Heart left ventricle (tissue), 13 donors: Measurements from ENCODE around the gene DCLK1.

Source experiments
- POLR2A ChIP-seq, 2 donors: fragments of 450-650 bp; IDR thresholded peaks; one replicate each; pipeline ENCODE4 v1.6.1; 2017; ENCODE audit warnings: antibody characterized with exemption in 2 of 2, mild to moderate bottlenecking in 2 of 2, moderate library complexity in 2 of 2
- TF ChIP-seq, protein P1 (sequence below), 12 donors: fragments of 200-600 bp; sonication (generic) in 4 of 12; IDR thresholded peaks; one replicate each; pipeline versions ENCODE4 v1.5.0 to v1.8.0; 2018 to 2022; ENCODE audit warnings: antibody characterized with exemption in 12 of 12, mild to moderate bottlenecking in 5 of 12
- donor health status: ischemic (EF 13 %, LVEDD 7.1; RV severe dilation, severe dysfunction).
- donor health status: DM: no; HTN: yes; CAD: no.
- donor health status: DM: no; HTN: no; CAD: no.
- donor health status: ischemic (EF 25% LVEDD 6.9; RV normal size, moderate dysfunction).
- donor health status: ischemic (EF 25% LVEDD 5.7; RV mildly dilated, moderate dysfunction).
- donor health status: ischemic (EF 35%, LVEDD 5.7; RV mildly dilated, moderate dysfunction).
- donor health status: nonischemic (EF 11% LVEDD 7.7; RV severe dilation, severe dysfunction).
- donor health status: DM: yes; HTN: yes; CAD: no.
- donor health status: PGD.
- donor health status: ischemic (EF 29% LVEDD 5.4; RV normal size, mild dysfunction).
- donor health status: nonischemic (EF 23%, LVEDD 6.1; RV moderate dilation, normal function).

DNA sequence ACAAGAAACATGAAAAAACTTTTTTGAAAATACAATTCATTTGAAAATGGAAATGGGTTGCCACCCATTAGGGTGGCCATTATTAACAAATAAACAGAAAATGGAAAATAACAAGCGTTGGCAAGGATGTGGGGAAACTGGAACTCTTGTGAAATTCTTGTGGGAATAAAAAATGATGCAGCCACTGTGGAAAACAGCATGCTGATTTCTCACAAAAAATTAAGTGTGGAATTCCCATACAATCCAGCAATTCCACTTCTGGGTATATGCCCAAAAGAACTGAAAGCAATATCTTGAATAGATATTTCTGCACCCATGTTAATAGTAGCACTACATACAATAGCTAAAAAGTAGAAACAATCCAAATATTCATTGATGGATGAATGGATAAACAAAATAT lies 165.2 kb downstream of the DCLK1 start:
- TF ChIP-seq, protein P1, sequence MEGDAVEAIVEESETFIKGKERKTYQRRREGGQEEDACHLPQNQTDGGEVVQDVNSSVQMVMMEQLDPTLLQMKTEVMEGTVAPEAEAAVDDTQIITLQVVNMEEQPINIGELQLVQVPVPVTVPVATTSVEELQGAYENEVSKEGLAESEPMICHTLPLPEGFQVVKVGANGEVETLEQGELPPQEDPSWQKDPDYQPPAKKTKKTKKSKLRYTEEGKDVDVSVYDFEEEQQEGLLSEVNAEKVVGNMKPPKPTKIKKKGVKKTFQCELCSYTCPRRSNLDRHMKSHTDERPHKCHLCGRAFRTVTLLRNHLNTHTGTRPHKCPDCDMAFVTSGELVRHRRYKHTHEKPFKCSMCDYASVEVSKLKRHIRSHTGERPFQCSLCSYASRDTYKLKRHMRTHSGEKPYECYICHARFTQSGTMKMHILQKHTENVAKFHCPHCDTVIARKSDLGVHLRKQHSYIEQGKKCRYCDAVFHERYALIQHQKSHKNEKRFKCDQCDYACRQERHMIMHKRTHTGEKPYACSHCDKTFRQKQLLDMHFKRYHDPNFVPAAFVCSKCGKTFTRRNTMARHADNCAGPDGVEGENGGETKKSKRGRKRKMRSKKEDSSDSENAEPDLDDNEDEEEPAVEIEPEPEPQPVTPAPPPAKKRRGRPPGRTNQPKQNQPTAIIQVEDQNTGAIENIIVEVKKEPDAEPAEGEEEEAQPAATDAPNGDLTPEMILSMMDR (IDR thresholded peaks at IDR 0.05): no peak
- TF ChIP-seq POLR2A (IDR thresholded peaks at IDR 0.05): no peak
